NCI-H1417 (cell line): ENCODE measurements around the gene BIRC5.

Experiments used
- DNase-seq, 3 experiments: peaks; one replicate each; lab custom pipeline; 2025; lab: John Stamatoyannopoulos, UW

BIRC5 gene

DNA sequence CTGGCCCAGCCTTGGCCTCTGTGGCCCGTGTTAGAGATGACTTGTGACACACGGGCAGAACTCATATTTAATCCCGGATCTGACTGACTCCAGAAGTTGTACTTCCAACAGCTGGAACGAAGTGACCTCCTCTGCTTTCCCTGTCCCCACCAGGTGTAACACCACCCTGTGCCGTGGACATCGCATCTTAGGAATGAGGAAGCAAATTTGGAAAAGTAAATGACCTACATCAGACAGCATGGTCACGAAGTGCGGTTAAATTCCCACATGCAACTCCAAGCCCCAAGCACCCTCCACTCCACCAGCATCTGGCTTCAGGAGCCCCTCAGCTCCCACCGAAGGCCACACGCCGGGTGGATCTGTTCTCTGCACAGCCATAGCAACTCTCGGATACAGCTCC, 30.1 kb upstream of the BIRC5 start:
- DNase-seq = no peak

DNA sequence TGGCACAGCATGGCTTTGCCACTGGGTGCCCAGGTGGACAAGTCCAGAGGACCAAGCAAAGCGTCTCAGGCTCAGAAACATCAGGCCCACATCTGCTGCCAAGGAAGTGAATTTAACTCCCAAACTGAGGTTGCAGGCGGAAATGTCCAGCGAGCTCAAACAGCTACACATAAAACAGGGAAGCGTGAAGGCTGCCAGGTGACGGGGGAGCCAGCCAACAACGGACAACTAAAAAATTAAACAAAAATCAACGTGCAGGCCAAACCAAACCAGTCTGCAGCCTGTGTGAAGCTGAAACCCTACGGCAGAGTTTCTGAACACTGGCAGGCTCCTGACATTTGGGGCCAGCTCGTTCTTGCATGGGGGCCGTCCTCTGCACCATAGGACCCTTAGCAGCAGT, 29.7 kb upstream of the BIRC5 start:
- no peak for DNase-seq

DNA sequence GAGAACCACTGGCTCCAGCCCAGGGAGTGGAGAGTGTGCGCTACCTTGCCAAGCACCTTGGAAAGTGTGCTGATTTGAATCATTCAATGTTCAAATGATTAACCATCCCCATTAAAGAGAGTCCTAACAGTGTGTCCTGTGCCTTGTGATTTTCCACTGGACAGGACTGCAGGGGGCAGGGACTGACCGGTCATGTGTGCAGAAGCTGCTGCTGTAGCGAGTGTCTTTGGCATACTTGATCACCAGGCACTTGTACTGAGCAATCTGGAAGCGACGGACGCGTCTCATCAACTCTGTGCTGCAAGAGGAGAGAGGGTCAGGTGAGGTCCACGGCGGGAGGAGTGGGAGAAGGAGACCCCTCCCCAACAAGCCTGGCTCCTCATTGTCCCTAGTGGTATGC, 29.2 kb upstream of the BIRC5 start:
- DNase-seq = no peak

DNA sequence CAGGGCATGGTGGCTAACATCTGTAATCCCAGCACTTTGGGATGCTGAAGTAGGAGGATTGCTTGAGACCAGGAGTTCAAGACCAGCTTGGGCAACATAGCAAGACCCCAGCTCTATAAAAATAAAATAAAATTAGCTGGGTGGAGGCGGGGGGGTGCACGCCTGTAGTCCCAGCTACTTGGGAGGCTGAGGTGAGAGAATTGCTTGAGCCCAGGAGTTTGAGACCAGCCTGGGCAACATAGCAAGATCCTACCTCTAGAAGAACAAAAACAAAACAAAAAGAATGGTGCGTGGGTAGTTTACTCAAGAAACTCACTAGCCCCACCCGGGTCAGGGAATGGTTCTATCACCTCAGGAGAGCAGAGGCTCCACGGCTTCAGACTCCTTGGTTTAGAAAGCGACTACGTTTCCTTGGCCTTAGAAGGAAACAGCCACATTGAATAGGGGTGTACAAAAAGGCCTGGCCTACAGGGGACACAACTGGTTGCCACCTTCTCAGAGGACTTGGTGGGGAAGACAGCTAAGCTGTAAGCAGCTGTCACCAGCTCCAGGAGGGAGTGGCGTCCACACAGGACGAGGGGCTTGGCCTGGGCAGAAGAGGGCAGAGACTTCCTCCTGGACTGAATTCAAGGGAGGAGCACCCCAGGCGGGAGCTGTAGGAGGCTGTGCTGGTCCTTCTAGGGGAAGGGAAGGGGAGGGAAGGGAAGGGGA, 27.9 kb upstream of the BIRC5 start:
- DNase-seq = peak in 1 of 3 experiments; percentile 48

DNA sequence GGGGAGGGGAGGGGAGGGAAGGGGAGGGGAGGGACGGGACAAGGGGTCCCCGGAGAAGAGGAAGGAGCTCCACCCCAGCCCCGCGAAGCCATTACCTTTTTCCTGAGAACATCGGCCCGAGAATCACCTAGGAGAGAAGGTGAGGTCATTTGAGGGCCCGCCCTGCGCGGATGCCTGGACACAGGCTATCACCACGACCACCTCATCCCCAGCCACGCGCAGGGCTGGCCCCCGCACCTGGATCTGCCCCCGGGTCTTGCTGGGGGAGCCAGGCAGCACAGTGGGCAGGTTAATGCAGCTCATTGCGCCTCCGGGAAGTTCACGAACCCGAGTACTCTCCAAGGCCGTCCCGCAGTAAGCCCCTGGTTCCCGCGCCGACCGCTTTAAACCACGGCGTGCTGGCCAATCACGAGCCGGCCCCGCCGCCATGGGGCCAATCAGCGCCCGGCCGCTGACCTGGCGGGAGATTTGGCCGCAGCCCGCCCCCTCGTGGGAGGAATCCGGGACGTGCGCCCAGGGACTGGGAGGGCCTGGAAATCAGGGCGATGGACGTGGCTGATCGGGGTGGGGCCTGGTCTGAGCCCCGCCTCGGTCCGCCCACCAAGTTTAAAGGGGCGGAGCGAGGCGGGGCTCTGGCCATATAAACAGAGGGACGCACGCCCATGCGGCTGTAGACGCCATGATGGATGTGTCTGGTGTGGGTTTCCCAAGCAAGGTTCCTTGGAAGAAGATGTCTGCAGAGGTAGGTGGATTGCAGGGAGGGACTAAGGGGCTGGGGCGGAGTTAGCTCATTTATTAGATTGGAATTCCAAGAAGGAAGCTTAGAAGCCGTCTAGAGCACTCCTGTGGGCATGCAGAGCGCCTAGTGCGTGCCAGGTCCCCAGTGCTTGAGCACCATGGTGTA, 27.1 kb upstream of the BIRC5 start, which contains the start of the genes AFMID and TK1:
Gene AFMID (plus strand): TSS at position 671 of the 904 bp plus-strand sequence. CDS start 9 bp downstream, at position 680.
Gene TK1 (minus strand): TSS at position 361 of the 904 bp plus-strand sequence. CDS start 58 bp downstream, at position 303.
- peak; percentile 95 to 98 (median 97) for DNase-seq

DNA sequence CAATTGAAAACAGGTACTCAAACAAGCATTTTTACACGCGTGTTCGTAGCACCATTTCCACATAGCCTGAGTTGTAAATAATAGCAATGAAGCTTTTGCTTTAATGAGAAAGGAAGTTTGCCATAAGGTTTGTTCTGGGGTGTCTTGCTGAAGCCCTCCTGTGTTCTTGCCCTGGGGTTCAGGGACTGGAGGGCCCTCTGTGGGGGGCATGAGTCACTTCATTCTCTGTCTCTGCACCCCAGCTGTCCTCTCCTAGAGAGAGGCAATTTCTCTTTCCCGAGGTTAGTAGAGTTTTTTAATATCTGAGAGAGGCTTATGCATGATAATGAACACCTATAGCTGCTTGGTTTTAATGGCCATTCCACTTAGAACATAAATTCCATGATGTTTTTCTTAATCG, 17.3 kb upstream of the BIRC5 start:
- DNase-seq = no peak

DNA sequence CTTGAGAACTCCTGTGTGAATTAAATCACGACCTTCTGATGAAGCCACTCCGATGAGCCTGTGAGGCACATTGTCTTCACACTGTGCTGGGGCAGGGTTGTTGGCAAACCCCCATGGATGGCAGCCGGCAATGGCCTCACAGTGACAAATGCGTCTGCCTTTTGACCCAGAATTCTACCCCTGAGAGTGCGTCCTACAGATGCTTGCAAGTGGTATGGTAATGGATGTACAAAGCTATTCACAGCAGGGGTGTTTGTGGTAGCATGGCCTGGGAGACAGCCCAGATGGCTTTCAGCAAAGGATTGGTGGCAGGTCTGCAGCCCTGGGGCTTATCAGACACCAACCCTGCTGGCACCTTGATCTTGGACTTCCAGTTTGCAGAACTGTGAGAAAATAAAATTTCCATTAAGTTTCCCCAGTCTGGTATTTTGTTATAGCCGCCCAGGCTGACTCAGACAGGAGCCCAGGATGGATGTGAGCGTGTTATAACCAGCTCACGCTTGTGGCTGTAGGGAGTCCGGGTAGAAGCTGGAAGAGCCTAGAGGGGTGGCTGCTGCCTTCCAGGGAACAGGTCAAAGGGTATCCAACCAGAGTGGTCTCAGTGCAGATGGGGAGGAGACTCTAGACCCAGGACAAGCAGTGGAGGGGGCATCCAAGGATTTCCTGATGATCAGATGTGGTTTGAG, 16.8 kb upstream of the BIRC5 start:
- DNase-seq = peak in 1 of 3 experiments; percentile 29

DNA sequence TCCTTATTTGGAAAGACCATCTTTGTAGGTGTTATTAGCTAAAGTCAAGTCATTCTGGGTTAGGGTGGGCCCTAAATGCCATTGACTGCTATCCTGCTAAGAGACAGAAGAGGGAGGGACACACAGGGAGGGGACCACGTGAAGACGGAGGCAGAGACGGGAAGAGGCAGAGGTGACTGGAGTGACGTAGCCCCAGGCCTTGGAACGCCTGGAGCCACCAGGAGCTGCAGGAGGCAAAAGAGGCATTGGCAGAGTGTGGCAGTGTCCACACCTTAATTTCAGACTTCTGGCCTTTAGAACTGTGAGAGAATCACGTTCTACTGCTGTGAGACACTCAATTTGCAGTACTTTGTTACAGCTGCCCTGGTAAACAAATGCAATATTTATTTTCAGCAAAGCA, 13.6 kb upstream of the BIRC5 start:
- DNase-seq = no peak

DNA sequence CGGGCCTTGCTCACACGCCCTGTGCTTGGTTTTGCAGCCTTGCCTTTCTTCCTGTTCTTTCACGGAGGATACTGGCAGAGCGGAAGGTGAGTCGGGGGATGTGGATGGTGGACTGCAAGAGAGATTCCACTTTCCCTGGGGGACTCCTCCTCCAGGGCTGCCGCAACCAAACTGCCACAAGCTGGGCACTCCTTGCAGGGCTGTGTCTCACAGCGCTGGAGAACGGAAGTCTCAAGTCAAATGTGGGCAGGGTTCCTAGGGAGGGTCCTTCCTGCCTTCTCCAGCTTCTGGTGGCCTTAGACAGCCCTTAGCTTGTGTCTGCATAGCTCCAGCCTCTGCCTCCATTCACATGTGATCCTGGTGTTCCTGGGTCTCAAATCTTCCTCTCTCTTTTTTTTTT, 11.4 kb upstream of the BIRC5 start:
- DNase-seq = no peak

DNA sequence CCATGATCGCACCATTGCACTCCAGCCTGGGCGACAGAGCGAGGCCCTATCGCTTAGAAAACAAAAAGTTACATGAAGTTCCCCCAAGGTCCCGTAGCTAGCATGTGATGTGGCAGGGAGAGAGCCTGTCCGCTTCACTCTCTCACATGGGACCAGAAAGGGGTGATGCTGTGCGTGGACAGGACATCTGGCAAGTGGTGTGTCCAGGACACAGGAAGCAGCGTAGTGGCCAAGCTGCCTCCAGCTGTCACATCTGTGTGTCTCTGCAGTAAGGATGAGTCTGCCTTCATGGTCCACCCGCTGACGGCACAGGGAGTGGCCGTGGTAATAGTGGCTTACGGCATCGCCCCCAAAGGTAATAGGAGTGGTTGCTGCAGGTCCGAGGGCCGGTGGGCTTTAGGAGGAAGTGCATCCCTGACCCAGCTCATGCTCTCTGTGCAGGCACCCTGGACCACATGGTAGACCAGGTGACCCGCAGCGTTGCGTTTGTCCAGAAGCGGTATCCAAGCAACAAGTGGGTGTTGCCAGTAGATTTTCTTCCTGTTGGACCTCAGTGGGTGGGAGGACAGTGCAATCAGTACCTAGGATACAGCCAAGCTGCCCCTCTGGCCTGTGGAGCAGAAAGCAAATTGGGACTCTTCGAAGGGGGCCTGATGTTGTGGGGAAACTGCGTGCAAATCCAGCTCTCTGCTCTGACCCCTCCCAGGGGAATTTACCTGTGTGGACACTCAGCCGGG, 9.5 kb upstream of the BIRC5 start:
- no peak for DNase-seq

DNA sequence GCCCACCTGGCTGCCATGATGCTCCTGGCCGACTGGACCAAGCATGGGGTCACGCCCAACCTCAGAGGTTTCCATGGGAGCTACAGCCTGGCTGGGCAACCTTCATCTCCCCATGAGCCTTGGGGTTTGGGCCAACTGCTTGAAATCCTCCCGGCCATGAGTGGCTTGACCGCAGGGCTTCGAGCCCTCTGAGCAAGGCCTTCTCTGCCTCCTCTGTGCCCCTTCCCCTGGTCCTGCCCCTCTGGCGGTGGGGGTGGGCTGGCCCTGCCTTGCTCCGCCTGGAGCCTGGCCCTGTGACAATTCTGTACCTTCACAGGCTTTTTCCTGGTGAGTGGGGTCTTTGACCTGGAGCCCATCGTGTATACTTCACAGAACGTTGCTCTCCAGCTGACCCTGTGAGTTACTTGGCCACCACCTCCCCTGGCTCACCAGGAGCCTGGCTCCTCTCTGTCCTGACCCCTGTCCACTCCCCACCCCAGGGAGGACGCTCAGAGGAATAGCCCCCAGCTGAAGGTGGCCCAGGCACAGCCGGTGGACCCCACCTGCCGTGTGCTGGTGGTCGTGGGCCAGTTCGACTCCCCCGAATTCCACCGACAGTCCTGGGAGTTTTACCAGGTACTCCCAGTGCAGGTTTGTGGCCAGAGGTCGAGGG, 8.8 kb upstream of the BIRC5 start:
- DNase-seq = no peak

DNA sequence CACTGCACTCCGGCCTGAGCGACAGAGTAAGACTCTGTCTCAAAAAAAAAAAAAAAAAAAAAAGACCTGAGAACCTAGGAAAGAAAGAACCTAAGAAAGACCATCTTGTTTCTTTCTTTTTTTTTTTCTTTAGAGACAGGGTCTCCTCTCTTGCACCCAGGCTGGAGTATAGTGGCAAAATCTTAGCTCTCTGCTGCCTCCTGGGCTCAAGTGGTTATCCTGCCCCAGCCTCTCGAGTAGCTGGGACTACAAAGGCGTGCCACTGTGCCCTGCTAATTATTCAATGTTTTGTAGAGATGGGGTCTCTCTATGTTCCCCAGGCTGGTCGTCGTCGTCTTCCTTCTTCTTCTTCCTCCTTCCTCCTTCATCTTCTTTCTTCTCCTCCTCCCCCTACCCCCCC, 7.8 kb upstream of the BIRC5 start:
- DNase-seq = no peak

DNA sequence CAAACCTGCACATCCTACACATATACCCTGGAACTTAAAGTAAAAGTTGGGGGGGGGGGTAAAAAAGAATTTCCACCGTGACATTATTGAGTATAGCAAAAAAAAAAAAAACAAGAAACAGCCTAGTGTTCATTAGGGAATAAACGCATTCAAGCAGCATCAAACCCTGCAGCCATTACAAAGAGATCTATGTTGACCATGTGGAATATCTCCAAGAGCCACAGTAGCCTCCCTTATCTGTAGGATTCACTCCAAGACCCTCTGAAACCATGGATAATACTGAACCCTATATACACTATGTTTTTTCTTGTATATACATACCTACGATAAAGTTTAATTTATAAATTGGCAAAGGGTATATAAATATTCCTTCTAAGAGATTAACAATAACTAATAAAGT, 5.6 kb upstream of the BIRC5 start:
- no peak for DNase-seq

DNA sequence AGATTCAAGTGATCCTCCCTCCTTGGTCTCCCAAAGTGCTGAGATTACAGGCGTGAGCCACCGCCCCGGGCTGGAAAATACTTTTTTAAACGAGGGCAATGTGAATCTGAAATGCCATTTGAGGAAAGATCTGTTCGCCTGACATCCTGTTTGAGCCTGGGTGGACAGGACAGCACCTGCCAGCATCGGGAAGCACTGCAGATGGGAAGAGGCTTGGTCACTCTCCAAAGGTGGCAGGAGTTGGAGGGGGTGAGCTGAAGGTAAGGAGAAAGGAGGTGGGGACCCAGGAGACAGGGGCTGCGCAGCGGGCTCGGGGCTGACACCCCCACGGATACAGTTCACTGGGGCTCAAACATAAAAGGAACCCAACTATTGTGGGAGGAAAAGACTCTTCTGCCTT, 3.9 kb upstream of the BIRC5 start:
- DNase-seq = no peak

DNA sequence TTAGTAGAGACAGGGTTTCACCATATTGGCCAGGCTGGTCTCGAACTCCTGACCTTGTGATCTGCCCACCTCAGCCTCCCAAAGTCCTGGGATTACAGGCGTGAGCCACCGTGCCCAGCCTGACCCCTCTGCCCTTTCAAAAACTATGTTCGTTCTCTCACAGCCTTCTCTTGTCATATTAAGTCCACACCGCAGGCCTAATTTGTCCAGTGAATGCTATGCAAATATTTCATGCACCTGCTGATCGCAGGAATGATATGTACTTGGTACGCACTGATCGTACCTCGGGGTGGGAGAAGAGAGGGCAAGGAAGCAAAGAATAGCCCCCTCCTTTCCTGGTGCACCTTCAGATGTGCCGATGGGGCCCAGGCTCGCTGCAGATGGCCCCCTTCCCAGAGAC, 3.0 kb upstream of the BIRC5 start:
- peak in 1 of 3 experiments; percentile 10 for DNase-seq

DNA sequence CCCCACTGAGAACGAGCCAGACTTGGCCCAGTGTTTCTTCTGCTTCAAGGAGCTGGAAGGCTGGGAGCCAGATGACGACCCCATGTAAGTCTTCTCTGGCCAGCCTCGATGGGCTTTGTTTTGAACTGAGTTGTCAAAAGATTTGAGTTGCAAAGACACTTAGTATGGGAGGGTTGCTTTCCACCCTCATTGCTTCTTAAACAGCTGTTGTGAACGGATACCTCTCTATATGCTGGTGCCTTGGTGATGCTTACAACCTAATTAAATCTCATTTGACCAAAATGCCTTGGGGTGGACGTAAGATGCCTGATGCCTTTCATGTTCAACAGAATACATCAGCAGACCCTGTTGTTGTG, 631 bp downstream of the BIRC5 start:
- peak in 1 of 3 experiments; percentile 54 for DNase-seq

DNA sequence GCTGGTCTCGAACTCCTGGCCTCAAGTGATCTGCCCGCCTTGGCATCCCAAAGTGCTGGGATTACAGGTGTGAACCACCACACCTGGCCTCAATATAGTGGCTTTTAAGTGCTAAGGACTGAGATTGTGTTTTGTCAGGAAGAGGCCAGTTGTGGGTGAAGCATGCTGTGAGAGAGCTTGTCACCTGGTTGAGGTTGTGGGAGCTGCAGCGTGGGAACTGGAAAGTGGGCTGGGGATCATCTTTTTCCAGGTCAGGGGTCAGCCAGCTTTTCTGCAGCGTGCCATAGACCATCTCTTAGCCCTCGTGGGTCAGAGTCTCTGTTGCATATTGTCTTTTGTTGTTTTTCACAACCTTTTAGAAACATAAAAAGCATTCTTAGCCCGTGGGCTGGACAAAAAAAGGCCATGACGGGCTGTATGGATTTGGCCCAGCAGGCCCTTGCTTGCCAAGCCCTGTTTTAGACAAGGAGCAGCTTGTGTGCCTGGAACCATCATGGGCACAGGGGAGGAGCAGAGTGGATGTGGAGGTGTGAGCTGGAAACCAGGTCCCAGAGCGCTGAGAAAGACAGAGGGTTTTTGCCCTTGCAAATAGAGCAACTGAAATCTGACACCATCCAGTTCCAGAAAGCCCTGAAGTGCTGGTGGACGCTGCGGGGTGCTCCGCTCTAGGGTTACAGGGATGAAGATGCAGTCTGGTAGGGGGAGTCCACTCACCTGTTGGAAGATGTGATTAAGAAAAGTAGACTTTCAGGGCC, 5.5 kb downstream of the BIRC5 start:
- peak in 1 of 3 experiments; percentile 54 for DNase-seq

DNA sequence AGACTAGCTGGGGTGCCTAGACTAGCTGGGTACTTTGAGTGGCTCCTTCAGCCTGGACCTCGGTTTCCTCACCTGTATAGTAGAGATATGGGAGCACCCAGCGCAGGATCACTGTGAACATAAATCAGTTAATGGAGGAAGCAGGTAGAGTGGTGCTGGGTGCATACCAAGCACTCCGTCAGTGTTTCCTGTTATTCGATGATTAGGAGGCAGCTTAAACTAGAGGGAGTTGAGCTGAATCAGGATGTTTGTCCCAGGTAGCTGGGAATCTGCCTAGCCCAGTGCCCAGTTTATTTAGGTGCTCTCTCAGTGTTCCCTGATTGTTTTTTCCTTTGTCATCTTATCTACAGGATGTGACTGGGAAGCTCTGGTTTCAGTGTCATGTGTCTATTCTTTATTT, 9.0 kb downstream of the BIRC5 start:
- no peak for DNase-seq

DNA sequence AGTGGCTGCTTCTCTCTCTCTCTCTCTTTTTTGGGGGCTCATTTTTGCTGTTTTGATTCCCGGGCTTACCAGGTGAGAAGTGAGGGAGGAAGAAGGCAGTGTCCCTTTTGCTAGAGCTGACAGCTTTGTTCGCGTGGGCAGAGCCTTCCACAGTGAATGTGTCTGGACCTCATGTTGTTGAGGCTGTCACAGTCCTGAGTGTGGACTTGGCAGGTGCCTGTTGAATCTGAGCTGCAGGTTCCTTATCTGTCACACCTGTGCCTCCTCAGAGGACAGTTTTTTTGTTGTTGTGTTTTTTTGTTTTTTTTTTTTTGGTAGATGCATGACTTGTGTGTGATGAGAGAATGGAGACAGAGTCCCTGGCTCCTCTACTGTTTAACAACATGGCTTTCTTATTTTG, 9.7 kb downstream of the BIRC5 start:
- no peak for DNase-seq

DNA sequence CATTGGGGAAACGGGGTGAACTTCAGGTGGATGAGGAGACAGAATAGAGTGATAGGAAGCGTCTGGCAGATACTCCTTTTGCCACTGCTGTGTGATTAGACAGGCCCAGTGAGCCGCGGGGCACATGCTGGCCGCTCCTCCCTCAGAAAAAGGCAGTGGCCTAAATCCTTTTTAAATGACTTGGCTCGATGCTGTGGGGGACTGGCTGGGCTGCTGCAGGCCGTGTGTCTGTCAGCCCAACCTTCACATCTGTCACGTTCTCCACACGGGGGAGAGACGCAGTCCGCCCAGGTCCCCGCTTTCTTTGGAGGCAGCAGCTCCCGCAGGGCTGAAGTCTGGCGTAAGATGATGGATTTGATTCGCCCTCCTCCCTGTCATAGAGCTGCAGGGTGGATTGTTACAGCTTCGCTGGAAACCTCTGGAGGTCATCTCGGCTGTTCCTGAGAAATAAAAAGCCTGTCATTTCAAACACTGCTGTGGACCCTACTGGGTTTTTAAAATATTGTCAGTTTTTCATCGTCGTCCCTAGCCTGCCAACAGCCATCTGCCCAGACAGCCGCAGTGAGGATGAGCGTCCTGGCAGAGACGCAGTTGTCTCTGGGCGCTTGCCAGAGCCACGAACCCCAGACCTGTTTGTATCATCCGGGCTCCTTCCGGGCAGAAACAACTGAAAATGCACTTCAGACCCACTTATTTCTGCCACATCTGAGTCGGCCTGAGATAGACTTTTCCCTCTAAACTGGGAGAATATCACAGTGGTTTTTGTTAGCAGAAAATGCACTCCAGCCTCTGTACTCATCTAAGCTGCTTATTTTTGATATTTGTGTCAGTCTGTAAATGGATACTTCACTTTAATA, 10.4 kb downstream of the BIRC5 start:
- no peak for DNase-seq
